SK-N-SH (cell line): ENCODE measurements around the gene SLC1A3. TPM values are rescaled to one million over a fixed set of nuclear protein-coding genes. Genes with fewer than 3 reads are reported as not detected.

ENCODE experiments used
- CTCF ChIA-PET: fragments of 300-600, 350-600 bp; formaldehyde crosslinking; extraction: SDS; loops from one replicate; lab custom pipeline; 2021; lab: Yijun Ruan, JAX
- POLR2A ChIA-PET: fragments of 350-600 bp; sonication (Branson Sonifier 250); formaldehyde crosslinking; extraction: SDS; loops from one replicate; lab custom pipeline; 2020; ENCODE audit warnings: antibody characterized with exemption, inconsistent platforms; lab: Yijun Ruan, JAX
- DNase-seq: peaks from one replicate; pipeline ENCODE4 v3.0.0; 2012
- H2AFZ ChIP-seq: fragments of 200-600 bp; sonication (generic); 2 replicates; pipeline ENCODE4 v1.8.1; 2016; ENCODE audit warnings: antibody characterized with exemption, mild to moderate bottlenecking, low read depth
- H3F3A ChIP-seq: fragments of 200-600 bp; sonication (generic); replicated peaks from 2 replicates; pipeline ENCODE3; 2016; ENCODE audit warnings: antibody characterized with exemption, mild to moderate bottlenecking; ENCODE audit not compliant: insufficient read depth
- H3K27ac ChIP-seq, 2 experiments: fragments of 200-500 bp in 1 of 2; fragments of 200-600 bp in 1 of 2; sonication (Bioruptor generic) in 1 of 2; sonication (generic), shearing (Covaris generic) in 1 of 2; 2 replicates each; pipeline versions ENCODE4 v1.5.1 to v1.6.1; 2014 to 2016; ENCODE audit warnings: low read depth in 2 of 2, inconsistent platforms in 1 of 2, low read length in 1 of 2, mild to moderate bottlenecking in 1 of 2, mixed read lengths in 1 of 2
- H3K27me3 ChIP-seq: fragments of 200-600 bp; sonication (generic), shearing (Covaris generic); 2 replicates; pipeline ENCODE4 v1.6.1; 2016; ENCODE audit warnings: mixed run types; ENCODE audit not compliant: insufficient read depth
- H3K36me3 ChIP-seq, 2 experiments: fragments of 200-500 bp in 1 of 2; fragments of 200-600 bp in 1 of 2; sonication (Bioruptor generic) in 1 of 2; sonication (generic) in 1 of 2; replicated peaks in 1 of 2; 2 replicates each; pipeline versions ENCODE3 to v1.5.1; 2014 to 2016; ENCODE audit warnings: low read length in 1 of 2, mild to moderate bottlenecking in 1 of 2; ENCODE audit not compliant: insufficient read depth in 2 of 2, control insufficient read depth in 1 of 2
- H3K4me1 ChIP-seq, 2 experiments: fragments of 200-500 bp in 1 of 2; fragments of 200-600 bp in 1 of 2; sonication (Bioruptor generic) in 1 of 2; sonication (generic), shearing (Covaris generic) in 1 of 2; 2 replicates each; pipeline versions ENCODE4 v1.5.1 to v1.6.1; 2014 to 2016; ENCODE audit warnings: low read depth in 1 of 2, low read length in 1 of 2, mixed run types in 1 of 2; ENCODE audit not compliant: insufficient read depth in 2 of 2, control insufficient read depth in 1 of 2
- H3K4me2 ChIP-seq: fragments of 200-600 bp; sonication (generic), shearing (Covaris generic); 2 replicates; pipeline ENCODE4 v1.6.1; 2017; ENCODE audit warnings: mixed run types
- H3K4me3 ChIP-seq, 2 experiments: fragments of 200-500 bp in 1 of 2; fragments of 200-600 bp in 1 of 2; sonication (Bioruptor generic) in 1 of 2; sonication (generic), shearing (Covaris generic) in 1 of 2; 2 replicates each; pipeline versions ENCODE4 v1.5.1 to v1.8.1; 2014 to 2016; ENCODE audit warnings: low read depth in 2 of 2, inconsistent platforms in 1 of 2, low read length in 1 of 2, mild to moderate bottlenecking in 1 of 2, mixed read lengths in 1 of 2, moderate library complexity in 1 of 2
- H3K79me2 ChIP-seq: fragments of 200-600 bp; sonication (generic); 2 replicates; pipeline ENCODE4 v1.8.1; 2017; ENCODE audit warnings: mild to moderate bottlenecking; ENCODE audit not compliant: insufficient read depth
- H3K9ac ChIP-seq: fragments of 200-600 bp; sonication (generic); 2 replicates; pipeline ENCODE4 v1.6.1; 2017; ENCODE audit warnings: mixed run types
- H3K9me2 ChIP-seq: fragments of 200-600 bp; sonication (generic); 2 replicates; pipeline ENCODE4 v1.6.1; 2017; ENCODE audit warnings: mixed run types
- H3K9me3 ChIP-seq: fragments of 200-600 bp; sonication (generic); 2 replicates; pipeline ENCODE4 v1.6.1; 2017; ENCODE audit warnings: mixed run types, mild to moderate bottlenecking, moderate library complexity
- H4K20me1 ChIP-seq: fragments of 200-600 bp; sonication (generic); 2 replicates; pipeline ENCODE4 v1.6.1; 2017; ENCODE audit warnings: mild to moderate bottlenecking, mixed run types; ENCODE audit not compliant: insufficient read depth
- CTCF ChIP-seq: fragments of 200-600 bp; sonication (generic); IDR thresholded peaks from 2 replicates; pipeline ENCODE4 v1.6.1; 2017; ENCODE audit warnings: antibody characterized with exemption, mild to moderate bottlenecking, moderate library complexity
- FOSL2 ChIP-seq: IDR thresholded peaks from 2 replicates; pipeline ENCODE4 v1.4.0; 2012; ENCODE audit warnings: low read depth, mild to moderate bottlenecking, moderate library complexity, borderline replicate concordance
- GATA2 ChIP-seq: sonication (generic); formaldehyde crosslinking; IDR thresholded peaks from 2 replicates; pipeline ENCODE4 v1.5.0; 2020; ENCODE audit warnings: mild to moderate bottlenecking, missing genetic modification reagents
- IRF3 ChIP-seq: fragments of 150-350 bp; IDR thresholded peaks from 2 replicates; pipeline ENCODE4 v1.6.1; 2016; ENCODE audit warnings: mild to moderate bottlenecking, low read depth, low read length
- NRF1 ChIP-seq: IDR thresholded peaks from 2 replicates; pipeline ENCODE4 v1.6.1; 2012; ENCODE audit warnings: low read depth, mild to moderate bottlenecking, low read length
- POLR2AphosphoS5 ChIP-seq: IDR thresholded peaks from 2 replicates; pipeline ENCODE4 v1.6.1; 2012; ENCODE audit warnings: low read depth, low read length
- RXRA ChIP-seq: IDR thresholded peaks from 2 replicates; pipeline ENCODE4 v1.4.0; 2012; ENCODE audit warnings: low read depth, mild to moderate bottlenecking, borderline replicate concordance
- SMC3 ChIP-seq: IDR thresholded peaks from 2 replicates; pipeline ENCODE4 v1.6.1; 2012; ENCODE audit warnings: low read depth, low read length, improper control_type of control experiment
- TEAD4 ChIP-seq: IDR thresholded peaks from 2 replicates; pipeline ENCODE4 v1.4.0; 2012; ENCODE audit warnings: mild to moderate bottlenecking, borderline replicate concordance; ENCODE audit not compliant: insufficient read depth
- USF2 ChIP-seq: fragments of 150-350 bp; IDR thresholded peaks from 2 replicates; pipeline ENCODE4 v1.6.1; 2017; ENCODE audit warnings: antibody characterized with exemption, low read length, low read depth, borderline replicate concordance
- ZBTB33 ChIP-seq: IDR thresholded peaks from 2 replicates; pipeline ENCODE4 v1.4.0; 2012; ENCODE audit warnings: low read depth, borderline replicate concordance
- WGBS: methylation state at CpG from one replicate; pipeline ENCODE4 v1.1.6; 2017; ENCODE audit warnings: low lambda C conversion rate; 5-methylcytosine and 5-hydroxymethylcytosine counted together
- polyA plus RNA-seq, 3 experiments: library from polyadenylated mRNA; depleted of rRNA; stranded (reverse); fragments of >200 nt; gene quantifications; 2 replicates each; pipeline ENCODE4 v1.2.3, GENCODE V29; 2012

The SLC1A3 gene
- polyA plus RNA-seq, 1 of the 3 experiments (the other 2 are of a cell fraction) = not detected

GRCh38 chr5:36666986-36667385 is 60.6 kb downstream of the SLC1A3 start:
- H3F3A ChIP-seq = no peaks in the 10 kb centered on the region
- WGBS = 0% methylated on average over 1 of the region's 1 CpG
- H3K36me3 ChIP-seq = no peaks in the 10 kb centered on the region
- H3K4me2 ChIP-seq = no peak overlapping the region
- TF ChIP-seq ZBTB33 (no peak), TEAD4 (no peak), NRF1 (no peak), RXRA (no peak)
- H3K27me3 ChIP-seq = peaks cover 11% of the 10 kb centered on the region; the same call in 1 of the 2 replicates
- ChIA-PET CTCF (no interaction called here), POLR2A (no interaction called here)
- no peaks in the 10 kb centered on the region for H3K9me2 ChIP-seq
- H3K27ac ChIP-seq = no peak overlapping the region
- H3K4me3 ChIP-seq = no peak overlapping the region
- no peak overlapping the region for H2AFZ ChIP-seq
- H3K9ac ChIP-seq = no peak overlapping the region
- no peaks in the 10 kb centered on the region for H3K4me1 ChIP-seq
- no peaks in the 10 kb centered on the region for H3K9me3 ChIP-seq
- no peaks in the 10 kb centered on the region for H4K20me1 ChIP-seq
- DNase-seq = no peak
- no peaks in the 10 kb centered on the region for H3K79me2 ChIP-seq

GRCh38 chr5:36667824-36668223 is 61.4 kb downstream of the SLC1A3 start:
- CTCF ChIA-PET = interaction anchor here (1.6 kb wide), 1 partner anchor 28 kb away, joined by 4 read pairs; no protein-coding TSS in a partner anchor
- DNase-seq = no peak
- Histone ChIP-seq H3K4me2 (no peak overlapping the region), H3K4me3 (no peak overlapping the region), H3K36me3 (no peaks in the 10 kb centered on the region), H3K9me3 (no peaks in the 10 kb centered on the region), H2AFZ (no peak overlapping the region), H3K4me1 (no peaks in the 10 kb centered on the region), H4K20me1 (no peaks in the 10 kb centered on the region), H3K27me3 (peaks cover 7% of the 10 kb centered on the region; the same call in 1 of the 2 replicates), H3K9me2 (no peaks in the 10 kb centered on the region), H3K27ac (no peak overlapping the region), H3F3A (no peaks in the 10 kb centered on the region), H3K79me2 (no peaks in the 10 kb centered on the region), H3K9ac (no peak overlapping the region)
- POLR2A ChIA-PET = no interaction called here
- 8% methylated on average over 3 of the region's 3 CpGs for WGBS
- no peak for TF ChIP-seq FOSL2
- TF ChIP-seq SMC3 = no peak
- no peak for TF ChIP-seq IRF3
- no peak for TF ChIP-seq USF2
- no peak for TF ChIP-seq CTCF
- TF ChIP-seq ZBTB33 = no peak
- no peak for TF ChIP-seq GATA2 (CRISPR knock-in tag)
- no peak for TF ChIP-seq POLR2AphosphoS5
